Effector memory CD4-positive, alpha-beta T cell (primary cell): ENCODE measurements around the gene BANF1.
A peak's percentile ranks its signal among the peaks of the same experiment; 100 is the strongest.
"Not testable (repeated sequence)": the region's sequence is repeated elsewhere in the genome, so short reads cannot be mapped to it uniquely, and the experiment has no call there.

Experiments
- DNase-seq, 3 donors: peaks; one replicate each; pipeline ENCODE4 v3.0.0-alpha.2; 2020
- H3K27ac ChIP-seq: 2 replicates; pipeline ENCODE4 v1.7.0; 2013; ENCODE audit warnings: mild to moderate bottlenecking, low read length, moderate library complexity; ENCODE audit not compliant: insufficient read depth, poor library complexity, severe bottlenecking
- H3K27me3 ChIP-seq: replicated peaks from 2 replicates; pipeline ENCODE4 v1.7.0; 2013; ENCODE audit warnings: mild to moderate bottlenecking, low read length; ENCODE audit not compliant: insufficient read depth, control insufficient read depth, poor library complexity, severe bottlenecking
- H3K36me3 ChIP-seq: 2 replicates; pipeline ENCODE4 v1.7.0; 2013; ENCODE audit warnings: mild to moderate bottlenecking, low read length, moderate library complexity; ENCODE audit not compliant: control insufficient read depth, insufficient read depth
- H3K4me1 ChIP-seq: 2 replicates; pipeline ENCODE4 v1.7.0; 2013; ENCODE audit warnings: low read length, mild to moderate bottlenecking; ENCODE audit not compliant: control insufficient read depth, insufficient read depth, poor library complexity, severe bottlenecking
- H3K4me3 ChIP-seq: 2 replicates; pipeline ENCODE4 v1.7.0; 2013; ENCODE audit warnings: low read length, low read depth, mild to moderate bottlenecking; ENCODE audit not compliant: insufficient read depth, poor library complexity, severe bottlenecking
- H3K9me3 ChIP-seq: 2 replicates; pipeline ENCODE4 v1.7.0; 2013; ENCODE audit warnings: mild to moderate bottlenecking, low read length, moderate library complexity; ENCODE audit not compliant: control insufficient read depth

The BANF1 gene

DNA sequence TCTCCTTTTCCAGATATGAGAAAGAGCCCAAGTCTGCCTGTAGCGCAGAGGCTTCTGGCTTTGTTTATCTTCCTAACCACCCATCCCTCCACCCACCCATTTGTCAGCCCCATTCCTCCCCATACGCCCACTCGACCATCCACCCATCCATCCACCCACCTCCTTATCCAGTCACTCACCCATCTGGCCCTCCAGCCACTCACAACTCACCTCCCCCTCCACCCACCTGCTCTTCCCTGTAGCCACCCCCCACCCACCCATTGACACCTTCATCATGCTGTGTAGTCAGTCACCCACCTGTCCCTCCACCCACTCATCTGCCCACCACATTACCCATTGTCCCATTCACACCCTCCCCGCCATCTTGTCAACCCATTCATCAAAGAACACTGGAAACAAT lies 15.0 kb downstream of the BANF1 start:
- H3K27ac ChIP-seq, result no peak overlapping the region
- H3K4me3 ChIP-seq, result no peak overlapping the region
- no peaks in the 10 kb centered on the region for H3K36me3 ChIP-seq
- DNase-seq, result no peak
- peaks cover 10% of the 10 kb centered on the region for H3K27me3 ChIP-seq
- no peaks in the 10 kb centered on the region for H3K9me3 ChIP-seq
- H3K4me1 ChIP-seq, result peaks cover 2% of the 10 kb centered on the region

DNA sequence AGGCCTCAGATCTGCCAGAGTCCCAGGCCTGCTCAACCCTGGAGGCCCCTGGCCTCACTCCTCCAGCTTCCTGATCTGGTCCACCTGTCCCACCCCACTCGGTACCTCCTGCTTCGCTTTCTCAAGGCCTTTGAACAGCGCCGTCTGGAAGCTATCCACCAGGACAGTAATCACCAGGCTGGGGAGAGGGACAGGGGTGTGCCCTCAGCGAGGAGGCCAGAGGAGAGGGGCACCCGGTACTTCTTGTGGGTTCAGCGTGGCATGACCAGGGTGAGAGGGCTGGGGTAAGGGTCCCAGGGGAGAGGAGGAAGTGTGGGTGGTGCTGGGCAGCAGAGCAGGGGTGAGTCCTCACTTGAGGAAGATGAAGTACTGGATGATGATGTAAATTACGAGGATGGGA lies 17.9 kb downstream of the BANF1 start:
- Histone ChIP-seq H3K27me3 (no peaks in the 10 kb centered on the region), H3K4me3 (no peak overlapping the region), H3K4me1 (peaks cover 6% of the 10 kb centered on the region), H3K36me3 (no peaks in the 10 kb centered on the region), H3K27ac (no peak overlapping the region), H3K9me3 (no peaks in the 10 kb centered on the region)
- DNase-seq, result no peak

DNA sequence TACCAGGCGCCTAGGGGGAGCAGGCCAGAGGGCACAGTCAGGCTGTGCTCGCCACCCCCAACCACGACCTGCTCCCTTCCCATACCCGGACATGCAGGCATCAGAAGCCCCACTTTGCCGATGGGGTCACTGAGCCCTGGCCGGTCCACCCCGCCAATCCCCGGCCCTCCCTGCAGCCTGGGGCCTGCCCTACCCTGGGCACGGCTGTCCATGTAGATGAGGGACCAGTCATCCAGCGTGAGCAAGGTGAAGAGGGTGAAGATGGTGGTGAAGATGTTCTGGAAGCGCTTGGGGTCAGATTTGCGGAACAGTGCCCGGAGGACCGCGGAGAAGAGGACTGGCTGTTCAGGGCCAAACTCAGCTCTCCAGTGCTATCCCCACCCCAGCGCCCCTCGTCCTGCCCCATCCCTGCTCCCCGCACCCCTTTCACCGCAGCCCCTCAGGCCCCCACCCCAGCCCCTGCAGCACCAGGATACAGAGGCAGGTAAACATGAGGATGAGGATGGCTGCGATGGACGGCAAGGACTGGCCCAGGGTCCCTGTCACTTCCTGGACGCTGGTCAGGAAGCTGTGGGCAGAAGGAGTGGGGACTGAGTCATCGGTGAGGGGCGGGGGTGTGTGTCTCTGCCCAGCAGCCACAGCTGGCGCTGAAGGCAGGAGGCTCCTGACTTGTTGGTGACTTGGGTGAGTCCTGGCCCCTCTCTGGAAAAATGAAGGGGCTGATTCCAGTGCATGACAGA lies 18.5 kb downstream of the BANF1 start:
- H3K4me3 ChIP-seq, result no peak overlapping the region
- no peak overlapping the region for H3K27ac ChIP-seq
- H3K27me3 ChIP-seq, result no peaks in the 10 kb centered on the region
- DNase-seq, result no peak
- no peaks in the 10 kb centered on the region for H3K9me3 ChIP-seq
- H3K36me3 ChIP-seq, result no peaks in the 10 kb centered on the region
- peaks cover 6% of the 10 kb centered on the region for H3K4me1 ChIP-seq

DNA sequence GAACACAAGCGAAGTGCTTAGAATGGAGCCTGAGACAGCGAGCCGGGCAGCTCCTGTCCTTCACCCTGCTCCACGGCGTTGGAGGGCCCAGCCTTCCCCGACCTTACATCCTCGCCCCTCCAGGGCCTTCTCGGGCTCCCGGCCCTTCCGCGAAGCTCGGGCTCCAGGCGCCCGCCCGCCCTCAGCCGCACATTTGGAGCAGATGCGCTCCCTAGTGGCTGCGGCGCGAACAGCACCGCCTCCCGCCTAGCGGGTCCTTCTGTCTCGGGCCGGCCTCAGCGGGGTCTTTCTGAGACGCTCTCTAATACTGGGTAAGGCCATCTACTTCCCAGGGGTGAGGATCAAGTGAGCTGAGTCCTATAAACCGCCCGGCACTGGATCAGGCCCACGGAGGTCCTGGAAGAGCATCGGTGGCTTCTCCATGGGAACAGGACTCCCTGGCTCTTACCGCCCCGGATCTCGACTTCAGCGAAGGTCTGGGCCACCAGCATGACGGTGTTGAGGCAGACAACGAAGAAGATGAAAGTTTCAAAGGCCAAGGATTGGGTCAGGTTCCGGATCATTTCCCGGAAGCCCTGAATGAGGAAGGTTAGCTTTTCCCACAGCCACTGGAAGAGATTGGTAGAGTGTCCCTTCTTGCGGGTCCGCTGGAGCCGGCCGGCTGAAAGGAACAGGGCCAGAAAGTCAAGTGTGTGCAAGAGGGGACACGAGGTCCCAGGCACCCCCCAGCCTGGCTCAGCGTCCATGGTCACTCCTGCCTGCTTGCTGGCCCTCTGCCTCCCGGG lies 20.3 kb downstream of the BANF1 start:
- Histone ChIP-seq H3K4me3 (no peak overlapping the region), H3K27ac (no peak overlapping the region), H3K4me1 (peaks cover 6% of the 10 kb centered on the region), H3K9me3 (no peaks in the 10 kb centered on the region), H3K27me3 (no peaks in the 10 kb centered on the region), H3K36me3 (no peaks in the 10 kb centered on the region)
- peak; percentile 47 to 62 (median 49) for DNase-seq

DNA sequence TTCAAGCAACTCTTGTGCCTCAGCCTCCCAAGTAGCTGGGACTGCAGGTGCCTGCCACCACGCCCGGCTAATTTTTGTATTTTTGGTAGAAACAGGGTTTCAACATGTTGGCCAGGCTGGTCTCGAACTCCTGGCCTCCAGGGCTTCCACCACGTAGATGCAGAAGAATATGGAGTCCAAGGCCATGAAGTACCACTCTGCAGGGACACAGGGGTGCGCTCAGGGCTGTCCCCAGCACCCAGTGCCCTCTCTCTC lies 20.8 kb downstream of the BANF1 start:
- not testable (repeated sequence) for H3K9me3 ChIP-seq, H3K4me3 ChIP-seq, H3K27ac ChIP-seq, DNase-seq, H3K4me1 ChIP-seq, H3K27me3 ChIP-seq, H3K36me3 ChIP-seq

DNA sequence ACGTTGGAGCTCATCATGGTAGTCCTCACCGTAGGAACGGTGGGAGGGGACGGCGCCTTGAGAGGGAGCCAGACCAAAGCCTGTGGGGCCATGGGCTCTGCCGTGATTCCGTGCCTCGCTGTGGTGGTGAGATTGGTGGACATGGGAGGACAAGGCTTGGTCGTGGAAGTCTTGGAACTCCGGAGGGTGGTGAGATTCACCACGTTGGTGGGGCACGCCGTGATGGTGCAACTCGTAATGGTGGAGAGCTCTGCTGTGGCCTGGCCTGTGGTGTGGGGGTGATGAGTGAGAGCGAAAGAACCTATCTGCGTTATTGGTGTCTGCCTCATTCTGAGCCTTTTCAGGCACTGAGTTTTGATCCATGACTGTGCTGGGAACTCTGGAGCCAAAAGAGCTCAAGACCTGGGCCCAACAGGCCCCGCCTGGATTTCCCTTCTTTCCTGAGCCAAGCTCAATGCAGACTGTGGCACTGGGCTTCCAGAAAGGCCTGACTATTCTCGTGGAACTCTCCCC lies 23.8 kb downstream of the BANF1 start, which contains the start of gene CATSPER1:
Gene CATSPER1, minus strand, starts transcription at position 463 of the 513 bp plus-strand sequence. Its CDS starts 100 bp downstream, at position 363.
- Histone ChIP-seq H3K27ac (no peak within 1 kb of the TSS), H3K4me1 (peaks cover 6% of the 10 kb centered on the region), H3K27me3 (no peaks in the 10 kb centered on the region), H3K4me3 (no peak within 1 kb of the TSS), H3K36me3 (no peaks in the 10 kb centered on the region), H3K9me3 (no peaks in the 10 kb centered on the region)
- DNase-seq, result no peak

DNA sequence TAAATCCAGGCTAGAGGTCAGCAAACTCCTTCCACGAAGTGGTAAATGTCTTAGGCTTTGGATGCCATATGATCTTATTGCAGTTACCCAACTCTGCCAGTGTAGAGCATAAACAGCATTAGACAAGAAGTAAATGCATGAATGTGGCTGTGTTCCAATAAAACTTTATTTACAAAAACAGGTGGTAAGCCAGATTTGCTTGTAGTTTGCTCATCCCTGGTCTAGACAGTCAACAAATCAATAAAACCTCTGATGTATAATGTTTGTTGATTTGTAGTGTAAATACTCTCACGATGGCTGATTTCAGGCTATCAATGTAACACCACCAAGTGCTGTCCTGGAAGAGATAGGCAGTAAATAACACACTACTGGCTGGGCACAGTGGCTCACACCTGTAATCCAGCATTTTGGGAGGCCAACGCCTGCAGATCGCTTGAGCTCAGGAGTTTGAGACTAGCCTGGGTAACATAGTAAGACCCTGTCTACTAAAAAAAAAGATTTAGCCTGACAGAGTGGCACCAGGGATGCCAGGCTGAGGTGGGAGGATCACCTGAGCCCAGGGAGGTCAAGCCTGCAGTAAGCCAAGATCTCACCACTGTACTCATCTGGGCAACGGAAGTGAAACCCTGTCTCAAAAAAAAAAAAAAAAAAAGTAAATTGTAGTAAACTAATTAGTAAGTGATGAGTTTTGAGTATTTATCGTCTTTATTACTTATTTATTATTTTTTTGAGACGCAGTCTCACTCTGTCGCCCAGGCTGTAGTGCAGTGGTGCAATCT lies 30.8 kb downstream of the BANF1 start:
- H3K27ac ChIP-seq, result no peak overlapping the region

DNA sequence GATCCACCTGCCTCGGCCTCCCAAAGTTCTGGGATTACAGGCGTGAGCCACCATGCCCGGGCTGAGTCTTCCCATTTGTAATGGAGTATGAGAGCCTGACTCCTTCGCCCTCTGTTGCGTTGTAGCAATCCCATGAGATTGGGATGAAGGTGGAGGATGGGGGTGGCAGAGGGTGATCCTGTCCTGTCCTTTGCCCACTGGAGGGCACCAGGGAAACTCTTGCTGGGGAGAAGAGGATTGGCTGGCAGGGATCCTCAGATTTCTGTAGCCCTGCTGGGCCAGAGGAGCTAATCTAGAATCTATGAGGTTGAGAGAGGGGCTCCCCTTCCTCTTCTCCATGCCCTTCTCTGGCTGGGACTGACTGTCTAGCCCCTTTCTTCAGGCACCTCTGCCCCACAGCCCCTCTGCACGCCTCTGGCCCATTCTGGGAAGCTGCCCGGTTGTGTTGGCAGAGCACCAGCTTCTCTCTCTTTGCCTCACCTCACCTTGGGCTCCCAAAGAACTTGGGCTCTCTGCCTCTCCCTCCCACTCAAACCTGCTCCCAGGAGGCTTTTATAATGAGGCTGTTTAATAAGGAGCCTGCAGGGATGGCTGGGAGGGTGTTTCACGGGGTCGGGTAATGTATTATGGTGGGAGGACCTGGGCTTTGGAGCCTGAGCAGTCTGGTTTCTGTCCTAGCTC lies 33.5 kb downstream of the BANF1 start:
- Histone ChIP-seq H3K4me1 (no peaks in the 10 kb centered on the region), H3K27me3 (no peaks in the 10 kb centered on the region), H3K36me3 (no peaks in the 10 kb centered on the region), H3K27ac (no peak overlapping the region), H3K4me3 (no peak overlapping the region), H3K9me3 (no peaks in the 10 kb centered on the region)
- DNase-seq, result no peak

More for the DNA sequence above, 30.8 kb downstream of the BANF1 start:
- no peaks in the 10 kb centered on the region for H3K36me3 ChIP-seq
- no peak overlapping the region for H3K4me3 ChIP-seq
- H3K4me1 ChIP-seq, result no peaks in the 10 kb centered on the region
- no peaks in the 10 kb centered on the region for H3K27me3 ChIP-seq
- DNase-seq, result no peak
- H3K9me3 ChIP-seq, result no peaks in the 10 kb centered on the region

DNA sequence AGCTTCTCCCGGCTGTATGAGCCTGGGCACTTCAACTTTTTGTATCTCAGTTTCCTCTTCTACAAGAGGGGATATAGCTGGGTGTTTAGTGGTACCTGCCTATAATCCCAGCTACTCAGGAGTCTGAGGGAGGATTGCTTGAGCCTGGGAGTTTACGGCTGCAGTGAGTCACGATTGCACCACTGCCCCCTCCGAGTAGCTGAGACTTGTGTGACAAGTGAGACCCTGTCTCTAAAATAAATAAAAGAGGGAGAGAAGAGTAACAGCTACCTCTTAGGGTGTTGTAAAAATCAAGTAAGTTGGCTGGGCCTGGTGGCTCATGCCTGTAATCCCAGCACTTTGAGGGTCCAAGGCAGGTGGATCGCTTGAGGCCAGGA lies 34.0 kb downstream of the BANF1 start:
- no peaks in the 10 kb centered on the region for H3K36me3 ChIP-seq
- no peak overlapping the region for H3K4me3 ChIP-seq
- no peaks in the 10 kb centered on the region for H3K4me1 ChIP-seq
- H3K27ac ChIP-seq, result no peak overlapping the region
- H3K9me3 ChIP-seq, result no peaks in the 10 kb centered on the region
- no peaks in the 10 kb centered on the region for H3K27me3 ChIP-seq
- DNase-seq, result no peak
